DND-41 (cell line): Measurements from ENCODE around the gene ARMH3.
"Not testable (repeated sequence)": the region's sequence is repeated elsewhere in the genome, so short reads cannot be mapped to it uniquely, and the experiment has no call there.

Experiments used
- ATAC-seq: fragments of 200-7000 bp; cut with Tn5 transposase; 3 replicates; pipeline ENCODE4 v1.9.1; 2021; ENCODE audit warnings: low read depth; ENCODE audit not compliant: insufficient read depth
- DNase-seq: peaks from one replicate; pipeline ENCODE4 v3.0.0-alpha.2; 2020
- H2AFZ ChIP-seq: 2 replicates; pipeline ENCODE4 v1.6.0; 2012; ENCODE audit warnings: low read depth, low read length
- H3K27ac ChIP-seq: 2 replicates; pipeline ENCODE4 v1.5.1; 2012; ENCODE audit warnings: low read length, inconsistent platforms
- H3K27me3 ChIP-seq: fragments of 200-600 bp; sonication (generic); 2 replicates; pipeline ENCODE4 v1.6.0; 2012; ENCODE audit warnings: low read length, mild to moderate bottlenecking, inconsistent platforms; ENCODE audit not compliant: insufficient read depth, poor library complexity
- H3K36me3 ChIP-seq: 2 replicates; pipeline ENCODE4 v1.5.1; 2012; ENCODE audit warnings: low read length, inconsistent platforms; ENCODE audit not compliant: insufficient read depth
- H3K4me1 ChIP-seq: 2 replicates; pipeline ENCODE4 v1.5.1; 2012; ENCODE audit warnings: mild to moderate bottlenecking, low read length; ENCODE audit not compliant: insufficient read depth
- H3K4me2 ChIP-seq: 2 replicates; pipeline ENCODE4 v1.6.0; 2012; ENCODE audit warnings: mild to moderate bottlenecking, moderate library complexity, low read length, inconsistent platforms; ENCODE audit not compliant: insufficient read depth
- H3K4me3 ChIP-seq, 2 experiments: fragments of 200-600 bp in 1 of 2; shearing (Covaris generic) in 1 of 2; 2 replicates each; pipeline ENCODE4 v1.5.1; 2012 to 2016; ENCODE audit warnings: inconsistent platforms in 2 of 2, low read length in 2 of 2, mild to moderate bottlenecking in 2 of 2, low read depth in 1 of 2, moderate library complexity in 1 of 2
- H3K79me2 ChIP-seq: 2 replicates; pipeline ENCODE4 v1.6.0; 2012; ENCODE audit warnings: low read length, inconsistent platforms; ENCODE audit not compliant: insufficient read depth
- H3K9ac ChIP-seq: 2 replicates; pipeline ENCODE4 v1.6.0; 2012; ENCODE audit warnings: low read depth, mild to moderate bottlenecking, inconsistent platforms, low read length, moderate library complexity
- H3K9me3 ChIP-seq: 2 replicates; pipeline ENCODE4 v1.5.1; 2012; ENCODE audit warnings: low read length, moderate library complexity, mild to moderate bottlenecking, inconsistent platforms; ENCODE audit not compliant: insufficient read depth, severe bottlenecking
- H4K20me1 ChIP-seq: 2 replicates; pipeline ENCODE4 v1.6.0; 2012; ENCODE audit warnings: low read length; ENCODE audit not compliant: insufficient read depth
- CTCF ChIP-seq: IDR thresholded peaks from 2 replicates; pipeline ENCODE4 v1.5.1; 2012; ENCODE audit warnings: borderline replicate concordance, low read length, moderate library complexity, mild to moderate bottlenecking; ENCODE audit not compliant: poor library complexity, severe bottlenecking; ENCODE audit errors: extremely low read depth
- EZH2 ChIP-seq: IDR thresholded peaks from 3 replicates; pipeline ENCODE4 v1.6.1; 2012; ENCODE audit warnings: borderline replicate concordance, low read depth, mild to moderate bottlenecking, moderate library complexity, low read length, inconsistent platforms; ENCODE audit not compliant: severe bottlenecking

The ARMH3 gene

DNA sequence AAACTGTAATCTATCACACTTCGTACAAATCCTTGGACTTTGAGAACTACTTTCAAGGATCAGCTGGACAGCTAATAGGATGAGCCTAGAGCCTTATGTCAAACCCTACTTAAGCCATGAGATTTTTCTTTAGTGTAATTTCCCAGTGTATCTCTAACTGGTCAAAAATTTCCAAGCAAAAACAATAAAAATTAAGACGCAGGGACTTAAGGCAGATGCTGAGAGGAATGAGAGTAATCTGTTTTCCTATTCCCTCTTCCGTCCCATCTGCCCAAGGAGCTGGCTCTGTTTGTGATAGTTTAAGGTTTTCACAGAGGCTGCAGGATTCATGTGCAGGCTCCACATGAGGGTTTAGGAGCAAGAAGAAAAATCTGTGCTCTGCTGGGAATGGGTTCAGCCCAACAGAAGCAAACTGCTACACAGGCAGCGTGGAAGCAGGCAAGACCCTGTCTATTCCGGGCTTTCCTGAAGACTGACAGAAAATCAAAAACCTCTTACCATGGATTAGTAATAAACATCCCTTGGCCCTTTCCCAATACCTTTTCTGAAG is 62.2 kb downstream of the ARMH3 start:
- Histone ChIP-seq H2AFZ (no peak overlapping the region), H4K20me1 (no peaks in the 10 kb centered on the region), H3K36me3 (peaks cover 66% of the 10 kb centered on the region), H3K4me3 (no peak overlapping the region), H3K9me3 (no peaks in the 10 kb centered on the region), H3K27ac (no peak overlapping the region), H3K9ac (no peak overlapping the region), H3K27me3 (no peaks in the 10 kb centered on the region), H3K4me2 (no peak overlapping the region), H3K79me2 (no peaks in the 10 kb centered on the region), H3K4me1 (no peaks in the 10 kb centered on the region)
- no peak for ATAC-seq
- TF ChIP-seq CTCF = no peak
- no peak for DNase-seq

- no peaks in the 10 kb centered on the region for H4K20me1 ChIP-seq
- H3K27me3 ChIP-seq = no peaks in the 10 kb centered on the region
- H3K36me3 ChIP-seq = peaks cover 68% of the 10 kb centered on the region
- no peaks in the 10 kb centered on the region for H3K79me2 ChIP-seq
- no peak overlapping the region for H3K4me2 ChIP-seq
- H2AFZ ChIP-seq = no peak overlapping the region
- H3K4me1 ChIP-seq = no peaks in the 10 kb centered on the region
- H3K4me3 ChIP-seq = no peak overlapping the region
- no peak for TF ChIP-seq EZH2
- no peak for TF ChIP-seq CTCF
- H3K27ac ChIP-seq = no peak overlapping the region
- DNase-seq (no peak), ATAC-seq (no peak)
- no peak overlapping the region for H3K9ac ChIP-seq
- H3K9me3 ChIP-seq = no peaks in the 10 kb centered on the region
Observed at GRCh38 chr10:101993221-101993620, 62.8 kb downstream of the ARMH3 start.

DNA sequence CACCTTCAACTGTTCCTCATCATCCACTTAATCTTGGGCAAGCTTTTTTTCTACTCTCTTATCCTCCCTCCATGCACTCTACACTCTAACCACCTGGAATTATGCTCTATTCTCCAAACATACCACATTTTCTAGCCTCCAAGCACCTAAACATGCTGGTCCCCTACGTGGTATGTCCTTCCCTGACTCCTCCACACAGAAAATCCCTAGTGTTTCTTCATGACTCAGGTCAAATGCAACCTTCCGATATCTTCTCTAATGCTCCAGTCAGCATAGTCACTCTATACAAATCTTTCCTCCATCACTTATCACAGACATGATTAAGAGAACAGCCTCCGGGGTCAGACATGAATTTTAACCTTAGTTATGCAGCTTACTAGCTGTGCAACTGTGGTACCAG is 68.8 kb downstream of the ARMH3 start:
- ATAC-seq = no peak
- no peak overlapping the region for H2AFZ ChIP-seq
- H4K20me1 ChIP-seq = no peaks in the 10 kb centered on the region
- peaks cover 67% of the 10 kb centered on the region for H3K36me3 ChIP-seq
- no peaks in the 10 kb centered on the region for H3K27me3 ChIP-seq
- H3K9me3 ChIP-seq = no peaks in the 10 kb centered on the region
- H3K27ac ChIP-seq = no peak overlapping the region
- no peaks in the 10 kb centered on the region for H3K79me2 ChIP-seq
- no peak for TF ChIP-seq EZH2
- no peak for TF ChIP-seq CTCF
- H3K4me1 ChIP-seq = no peaks in the 10 kb centered on the region
- H3K9ac ChIP-seq = no peak overlapping the region
- no peak overlapping the region for H3K4me3 ChIP-seq
- no peak overlapping the region for H3K4me2 ChIP-seq
- no peak for DNase-seq

- Histone ChIP-seq H3K4me3 (no peak overlapping the region), H3K79me2 (no peaks in the 10 kb centered on the region), H2AFZ (no peak overlapping the region), H3K4me1 (no peaks in the 10 kb centered on the region), H3K9me3 (no peaks in the 10 kb centered on the region), H4K20me1 (no peaks in the 10 kb centered on the region), H3K27me3 (no peaks in the 10 kb centered on the region), H3K9ac (no peak overlapping the region), H3K27ac (no peak overlapping the region), H3K36me3 (peaks cover 62% of the 10 kb centered on the region), H3K4me2 (no peak overlapping the region)
- ATAC-seq (no peak), DNase-seq (no peak)
- TF ChIP-seq EZH2 (no peak), CTCF (no peak)
Observed at GRCh38 chr10:101986624-101986971, 69.4 kb downstream of the ARMH3 start.

DNA sequence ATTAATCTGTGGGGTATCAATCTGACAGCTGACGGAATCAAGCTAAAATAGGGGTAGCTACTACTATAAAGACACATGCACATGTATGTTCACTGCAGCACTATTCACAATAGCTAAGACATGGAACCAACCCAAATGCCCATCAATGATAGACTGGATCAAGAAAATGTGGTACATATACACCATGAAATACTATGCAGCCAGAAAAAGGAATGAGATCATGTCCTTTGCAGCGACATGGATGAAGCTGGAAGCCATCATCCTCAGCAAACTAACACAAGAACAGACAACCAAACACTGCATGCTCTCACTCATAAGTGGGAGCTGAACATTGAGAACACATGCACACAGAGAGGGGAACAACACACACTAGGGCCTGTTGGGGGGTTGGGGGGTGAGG is 75.3 kb downstream of the ARMH3 start:
- H3K9me3 ChIP-seq, DNase-seq, H3K27me3 ChIP-seq, H2AFZ ChIP-seq, H3K4me1 ChIP-seq, H4K20me1 ChIP-seq, H3K79me2 ChIP-seq, H3K4me3 ChIP-seq, H3K27ac ChIP-seq, H3K9ac ChIP-seq, ATAC-seq, H3K4me2 ChIP-seq: not testable (repeated sequence)
- peaks cover 10% of the 10 kb centered on the region; the same call in 1 of the 2 replicates for H3K36me3 ChIP-seq
